H9 (cell line): ENCODE measurements around the gene TDRD7. TPM values are rescaled to one million over a fixed set of nuclear protein-coding genes. Genes with fewer than 3 reads are reported as not detected.

ENCODE experiments used
- DNase-seq: peaks from one replicate; pipeline ENCODE4 v3.0.0-alpha.2; 2017
- H2AFZ ChIP-seq: one replicate; pipeline ENCODE4 v1.6.1; 2013; ENCODE audit warnings: mild to moderate bottlenecking, low read length, control low read depth, moderate library complexity
- H2AK5ac ChIP-seq: 2 replicates; pipeline ENCODE4 v1.6.1; 2013; ENCODE audit warnings: low read length, control low read depth, mixed read lengths; ENCODE audit not compliant: insufficient read length
- H2BK120ac ChIP-seq: one replicate; pipeline ENCODE4 v1.6.1; 2013; ENCODE audit warnings: low read depth, mild to moderate bottlenecking, low read length, control low read depth, inconsistent platforms; ENCODE audit not compliant: poor library complexity, severe bottlenecking
- H2BK12ac ChIP-seq: 2 replicates; pipeline ENCODE4 v1.6.1; 2013; ENCODE audit warnings: low read length, control low read depth, mixed read lengths, low read depth; ENCODE audit not compliant: insufficient read length
- H2BK15ac ChIP-seq: 2 replicates; pipeline ENCODE4 v1.6.1; 2013; ENCODE audit warnings: low read depth, low read length, control low read depth
- H2BK20ac ChIP-seq: one replicate; pipeline ENCODE4 v1.6.1; 2013; ENCODE audit warnings: low read depth, mild to moderate bottlenecking, low read length, control low read depth, inconsistent platforms; ENCODE audit not compliant: poor library complexity, severe bottlenecking
- H2BK5ac ChIP-seq: 2 replicates; pipeline ENCODE4 v1.6.1; 2013; ENCODE audit warnings: low read length, control low read depth, mixed read lengths; ENCODE audit not compliant: insufficient read length
- H3K14ac ChIP-seq: 2 replicates; pipeline ENCODE4 v1.6.1; 2013; ENCODE audit warnings: low read length, control low read depth; ENCODE audit not compliant: insufficient read depth
- H3K18ac ChIP-seq: 2 replicates; pipeline ENCODE4 v1.6.1; 2013; ENCODE audit warnings: low read depth, mild to moderate bottlenecking, mixed read lengths, low read length, control low read depth; ENCODE audit not compliant: insufficient read length
- H3K23ac ChIP-seq: 2 replicates; pipeline ENCODE4 v1.6.1; 2013; ENCODE audit warnings: low read length, control low read depth, mixed read lengths, low read depth; ENCODE audit not compliant: insufficient read length
- H3K23me2 ChIP-seq: 2 replicates; pipeline ENCODE4 v1.6.1; 2013; ENCODE audit warnings: low read depth, mild to moderate bottlenecking, mixed read lengths, low read length, control low read depth; ENCODE audit not compliant: insufficient read length, poor library complexity, severe bottlenecking
- H3K27ac ChIP-seq: 2 replicates; pipeline ENCODE4 v1.5.1; 2013; ENCODE audit warnings: low read length, control low read depth, mixed read lengths, low read depth; ENCODE audit not compliant: insufficient read length
- H3K27me3 ChIP-seq: 2 replicates; pipeline ENCODE4 v1.6.1; 2013; ENCODE audit warnings: low read length, control low read depth, inconsistent platforms; ENCODE audit not compliant: insufficient read depth
- H3K4ac ChIP-seq: 2 replicates; pipeline ENCODE4 v1.6.1; 2013; ENCODE audit warnings: low read depth, mild to moderate bottlenecking, control low read depth, inconsistent platforms, low read length, moderate library complexity
- H3K4me1 ChIP-seq: 2 replicates; pipeline ENCODE4 v1.6.1; 2013; ENCODE audit warnings: low read length, control low read depth, inconsistent platforms; ENCODE audit not compliant: insufficient read depth
- H3K4me2 ChIP-seq: 2 replicates; pipeline ENCODE4 v1.6.1; 2013; ENCODE audit warnings: low read length, control low read depth, mixed read lengths; ENCODE audit not compliant: insufficient read length, insufficient read depth
- H3K56ac ChIP-seq: 2 replicates; pipeline ENCODE4 v1.6.1; 2013; ENCODE audit warnings: low read depth, mild to moderate bottlenecking, mixed read lengths, low read length, control low read depth; ENCODE audit not compliant: insufficient read length
- H3K79me1 ChIP-seq: 2 replicates; pipeline ENCODE4 v1.6.1; 2013; ENCODE audit warnings: low read depth, mild to moderate bottlenecking, moderate library complexity, low read length, control low read depth, inconsistent platforms; ENCODE audit not compliant: insufficient read depth, poor library complexity, severe bottlenecking
- H3K79me2 ChIP-seq: 2 replicates; pipeline ENCODE4 v1.6.1; 2013; ENCODE audit warnings: low read length, control low read depth, inconsistent platforms; ENCODE audit not compliant: insufficient read depth
- H3K9ac ChIP-seq: 2 replicates; pipeline ENCODE4 v1.6.1; 2013; ENCODE audit warnings: low read length, control low read depth, mixed read lengths; ENCODE audit not compliant: insufficient read length; ENCODE audit errors: extremely low read depth
- H3K9me3 ChIP-seq: one replicate; pipeline ENCODE4 v1.6.1; 2013; ENCODE audit warnings: low read depth, low read length, inconsistent platforms; ENCODE audit not compliant: control insufficient read depth
- H3T11ph ChIP-seq: one replicate; pipeline ENCODE4 v1.6.1; 2013; ENCODE audit warnings: mild to moderate bottlenecking, low read length, control low read depth, inconsistent platforms
- H4K20me1 ChIP-seq: one replicate; pipeline ENCODE4 v1.6.1; 2013; ENCODE audit not compliant: control insufficient read depth, insufficient read length, insufficient read depth
- H4K5ac ChIP-seq: 2 replicates; pipeline ENCODE4 v1.6.1; 2013; ENCODE audit warnings: low read depth, mild to moderate bottlenecking, mixed read lengths, low read length, control low read depth; ENCODE audit not compliant: insufficient read length
- H4K8ac ChIP-seq: replicated peaks from 2 replicates; pipeline ENCODE4 v1.6.1; 2013; ENCODE audit warnings: low read length, control low read depth, mixed read lengths, low read depth; ENCODE audit not compliant: insufficient read length
- H4K91ac ChIP-seq: 2 replicates; pipeline ENCODE4 v1.6.1; 2013; ENCODE audit warnings: low read depth, mild to moderate bottlenecking, moderate library complexity, mixed read lengths, low read length, control low read depth; ENCODE audit not compliant: insufficient read length
- H3K27ac Mint-ChIP-seq, 3 experiments: 2 replicates in 2 of 3; 3 replicates in 1 of 3; pipeline ENCODE4 v1.8.0; 2020 to 2021; ENCODE audit warnings: mixed read lengths in 3 of 3, mild to moderate bottlenecking in 1 of 3, moderate library complexity in 1 of 3
- H3K27me3 Mint-ChIP-seq: 2 replicates; pipeline ENCODE4 v1.8.0; 2021; ENCODE audit warnings: low read depth, mild to moderate bottlenecking, moderate library complexity, mixed read lengths
- H3K36me3 Mint-ChIP-seq, 3 experiments: 2 replicates in 2 of 3; 3 replicates in 1 of 3; pipeline ENCODE4 v1.8.0; 2020 to 2021; ENCODE audit warnings: low read depth in 3 of 3, mixed read lengths in 3 of 3; ENCODE audit not compliant: insufficient read depth in 1 of 3
- H3K4me1 Mint-ChIP-seq, 2 experiments: 2 replicates each; pipeline ENCODE4 v1.8.0; 2020; ENCODE audit warnings: mixed read lengths in 2 of 2
- H3K4me3 Mint-ChIP-seq, 2 experiments: 2 replicates in 1 of 2; 3 replicates in 1 of 2; pipeline ENCODE4 v1.8.0; 2020 to 2021; ENCODE audit warnings: mild to moderate bottlenecking in 2 of 2, mixed read lengths in 2 of 2, moderate library complexity in 1 of 2
- H3K9me3 Mint-ChIP-seq, 2 experiments: 2 replicates in 1 of 2; 3 replicates in 1 of 2; pipeline ENCODE4 v1.8.0; 2020; ENCODE audit warnings: mild to moderate bottlenecking in 2 of 2, mixed read lengths in 2 of 2, moderate library complexity in 1 of 2
- CTCF ChIP-seq: fragments of 200-600 bp; sonication (generic); conservative IDR thresholded peaks from 3 replicates; pipeline ENCODE4 v1.8.0; 2021; ENCODE audit warnings: antibody characterized with exemption, mild to moderate bottlenecking
- WGBS: extraction: QIAGEN DNeasy Blood & Tissue Kit; methylation state at CpG from one replicate; pipeline ENCODE4 v1.1.7; 2013; ENCODE audit warnings: missing lambda C conversion rate, low lambda C conversion rate, mixed read lengths; ENCODE audit not compliant: insufficient read length; ENCODE audit errors: extremely low coverage; 5-methylcytosine and 5-hydroxymethylcytosine counted together
- total RNA-seq: library from RNA; stranded (reverse); gene quantifications from 2 replicates; pipeline ENCODE4 v1.2.1, GENCODE V29; 2021

Gene TDRD7
- total RNA-seq, 1 experiment from 2014 or later = 5.1 TPM

- Histone ChIP-seq H2BK15ac (no peak overlapping the region), H3K4me2 (peak overlapping the region; percentile 1), H3K79me2 (no peaks in the 10 kb centered on the region), H3K18ac (peak overlapping the region; percentile 16), H3K56ac (no peak overlapping the region), H3K9me3 (no peaks in the 10 kb centered on the region), H3K14ac (peak overlapping the region; percentile 79), H3K9ac (no peak overlapping the region), H3K79me1 (no peaks in the 10 kb centered on the region), H4K8ac (no peak overlapping the region), H3K4me1 (peaks cover 2% of the 10 kb centered on the region; the same call in 1 of the 2 replicates), H2BK120ac (peak overlapping the region; percentile 52), H3K23ac (no peak overlapping the region), H2AFZ (no peak overlapping the region), H3K4ac (no peak overlapping the region; the same call in 1 of the 2 replicates), H4K91ac (peak overlapping the region; percentile 4), H2BK5ac (no peak overlapping the region), H3K27ac (peak overlapping the region; percentile 49), H4K5ac (no peak overlapping the region), H2BK20ac (no peak overlapping the region), H2AK5ac (no peak overlapping the region), H4K20me1 (no peaks in the 10 kb centered on the region), H3T11ph (no peak overlapping the region), H3K27me3 (no peaks in the 10 kb centered on the region), H3K23me2 (no peaks in the 10 kb centered on the region), H2BK12ac (no peak overlapping the region)
- H3K9me3 Mint-ChIP-seq = no peaks in the 10 kb centered on the region; a peak in 1 of 5 replicates
- TF ChIP-seq CTCF = no peak
- peak overlapping the region; percentile 80 to 99 (median 96); a peak in 6 of 7 replicates for H3K27ac Mint-ChIP-seq
- H3K4me1 Mint-ChIP-seq = peaks cover 34 to 38% of the 10 kb centered on the region in 2 experiments
- WGBS = no CpG with 5 or more reads among the region's 18 CpGs
- peak; percentile 58 for DNase-seq
- no peaks in the 10 kb centered on the region; the same call in none of the 2 replicates for H3K27me3 Mint-ChIP-seq
- H3K4me3 Mint-ChIP-seq = peak overlapping the region; percentile 26 to 32; a peak in 2 of 5 replicates
- no peaks in the 10 kb centered on the region for H3K36me3 Mint-ChIP-seq
Measured at GRCh38 chr9:97527626-97528528, 116.0 kb downstream of the TDRD7 start.
